HG03025 (cell line): ENCODE data around the gene GALNT15.

Source experiments
- ATAC-seq: cut with Tn5 transposase; IDR thresholded peaks from one replicate; pipeline ENCODE4 v1.9.1; 2021; ENCODE audit warnings: mild to moderate bottlenecking, moderate library complexity; ENCODE audit not compliant: unreplicated experiment, low FRiP score

GALNT15 gene

DNA sequence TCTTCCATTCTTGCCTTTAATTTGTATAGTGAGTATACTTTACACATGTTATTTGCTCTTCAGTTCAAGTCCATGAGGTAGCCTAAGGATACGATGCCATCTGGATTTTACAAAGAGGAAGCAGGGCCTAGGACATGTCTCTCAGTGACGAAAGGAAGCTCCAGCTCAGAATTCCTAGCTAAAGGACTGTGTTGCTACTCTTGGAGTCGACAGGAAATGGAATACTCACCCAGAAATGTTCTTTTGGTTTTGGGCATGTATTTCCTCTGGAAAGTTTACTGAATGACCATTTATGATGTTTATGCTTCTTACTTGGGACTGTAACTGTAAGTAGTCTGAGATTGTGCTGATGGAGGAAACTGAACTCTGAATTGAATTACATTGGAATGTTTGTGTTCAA, 103.0 kb downstream of the GALNT15 start:
- ATAC-seq, result no peak

GRCh38 chr3:16279010-16279801, 104.7 kb downstream of the GALNT15 start:
- ATAC-seq, result no peak

GRCh38 chr3:16280671-16281070, 106.2 kb downstream of the GALNT15 start:
- no peak for ATAC-seq
